Omental fat pad (tissue), 4 donors: ENCODE data around the gene ZG16B. TPM values are rescaled to one million over a fixed set of nuclear protein-coding genes. Genes with fewer than 3 reads are reported as not detected.
A peak's percentile ranks its signal among the peaks of the same experiment; 100 is the strongest.

Experiments
- ATAC-seq: fragments of 150-250 bp; one replicate; pipeline ENCODE4 v1.9.1; 2016; ENCODE audit warnings: mild to moderate bottlenecking, moderate library complexity; ENCODE audit not compliant: low FRiP score
- DNase-seq: peaks from one replicate; pipeline ENCODE4 v3.0.0-alpha.2; 2019; ENCODE audit warnings: low spot score
- total RNA-seq, 4 donors: library from RNA; depleted of rRNA; stranded (reverse); fragments of >200 nt; gene quantifications; one replicate each; pipeline ENCODE4 v1.1.0, GENCODE V29; 2016
- TF ChIP-seq, protein P1 (sequence below), 3 donors: fragments of 450-650 bp; IDR thresholded peaks; one replicate each; pipeline ENCODE4 v1.5.1; 2016 to 2017; ENCODE audit warnings: antibody characterized with exemption in 3 of 3, mild to moderate bottlenecking in 3 of 3, moderate library complexity in 2 of 3

ZG16B gene
- total RNA-seq, 4 donors from 2014 or later = 1.0 TPM; not detected in 3

DNA sequence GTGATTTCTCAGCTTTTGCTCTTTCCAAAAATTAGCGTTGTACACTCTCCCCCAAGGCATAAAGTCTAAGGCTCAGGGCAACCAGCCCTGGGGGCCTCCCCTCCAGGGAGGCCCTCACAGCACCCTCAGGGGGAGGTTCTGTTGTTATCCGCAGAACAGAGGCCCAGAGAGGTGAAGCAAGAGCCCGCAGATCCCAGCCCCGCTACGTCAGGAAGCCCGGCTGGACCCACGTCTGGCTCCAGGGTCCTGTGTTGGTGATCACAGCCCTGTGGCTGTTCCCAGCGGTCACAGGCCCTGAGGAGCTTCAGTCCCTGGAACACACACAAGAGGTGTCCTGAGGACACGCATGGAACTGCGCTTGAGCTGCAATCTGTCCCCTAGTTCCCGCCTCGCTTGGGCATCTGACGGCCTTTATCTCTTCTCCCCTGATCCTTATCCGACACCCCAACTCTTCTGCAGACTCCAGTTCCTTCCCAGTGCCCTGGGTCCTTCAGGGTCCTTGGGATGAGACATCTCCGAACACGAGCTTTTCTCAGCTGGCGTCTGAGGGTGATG lies 1.1 kb upstream of the ZG16B start:
- ATAC-seq (no peak), DNase-seq (no peak)
- TF ChIP-seq, protein P1, sequence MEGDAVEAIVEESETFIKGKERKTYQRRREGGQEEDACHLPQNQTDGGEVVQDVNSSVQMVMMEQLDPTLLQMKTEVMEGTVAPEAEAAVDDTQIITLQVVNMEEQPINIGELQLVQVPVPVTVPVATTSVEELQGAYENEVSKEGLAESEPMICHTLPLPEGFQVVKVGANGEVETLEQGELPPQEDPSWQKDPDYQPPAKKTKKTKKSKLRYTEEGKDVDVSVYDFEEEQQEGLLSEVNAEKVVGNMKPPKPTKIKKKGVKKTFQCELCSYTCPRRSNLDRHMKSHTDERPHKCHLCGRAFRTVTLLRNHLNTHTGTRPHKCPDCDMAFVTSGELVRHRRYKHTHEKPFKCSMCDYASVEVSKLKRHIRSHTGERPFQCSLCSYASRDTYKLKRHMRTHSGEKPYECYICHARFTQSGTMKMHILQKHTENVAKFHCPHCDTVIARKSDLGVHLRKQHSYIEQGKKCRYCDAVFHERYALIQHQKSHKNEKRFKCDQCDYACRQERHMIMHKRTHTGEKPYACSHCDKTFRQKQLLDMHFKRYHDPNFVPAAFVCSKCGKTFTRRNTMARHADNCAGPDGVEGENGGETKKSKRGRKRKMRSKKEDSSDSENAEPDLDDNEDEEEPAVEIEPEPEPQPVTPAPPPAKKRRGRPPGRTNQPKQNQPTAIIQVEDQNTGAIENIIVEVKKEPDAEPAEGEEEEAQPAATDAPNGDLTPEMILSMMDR (IDR thresholded peaks at IDR 0.05) = no peak

DNA sequence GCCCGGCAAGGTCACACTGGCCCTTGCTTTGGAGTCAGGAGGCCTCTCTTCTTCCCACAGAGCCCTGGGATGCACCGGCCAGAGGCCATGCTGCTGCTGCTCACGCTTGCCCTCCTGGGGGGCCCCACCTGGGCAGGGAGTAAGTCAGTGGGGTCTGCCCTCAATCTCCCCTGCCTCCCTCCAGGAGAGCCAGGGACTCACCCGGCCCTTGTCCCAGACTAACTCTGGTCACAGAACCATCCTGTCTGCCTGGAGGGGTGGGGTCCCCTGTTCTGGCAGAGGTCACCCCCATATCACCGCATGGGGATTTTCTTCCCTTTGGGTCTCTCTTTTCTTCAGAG lies 222 bp downstream of the ZG16B start:
- ATAC-seq = no peak
- no peak for DNase-seq
- TF ChIP-seq, protein P1 (IDR thresholded peaks at IDR 0.05) = no peak

DNA sequence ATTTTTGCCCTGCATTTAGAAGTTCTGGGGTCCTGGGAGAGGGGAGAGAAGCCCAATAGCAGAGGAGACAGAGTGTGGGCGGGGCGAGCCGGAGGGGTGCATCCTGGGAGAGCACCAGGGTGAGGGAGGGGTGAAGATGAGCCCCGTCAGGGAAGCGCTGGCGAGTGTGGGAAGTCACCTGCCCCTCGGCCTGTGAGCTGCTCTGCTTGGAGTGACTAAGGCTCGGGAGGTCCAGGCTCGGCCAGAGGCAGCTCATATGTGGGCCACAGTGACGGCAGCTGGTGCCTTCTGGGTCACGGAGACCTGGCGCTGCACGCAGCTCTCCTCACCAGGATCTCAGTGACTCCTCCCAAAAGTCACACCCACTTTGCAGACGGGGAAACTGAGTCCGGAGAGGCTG lies 1.1 kb downstream of the ZG16B start:
- no peak for DNase-seq
- TF ChIP-seq, protein P1 (IDR thresholded peaks at IDR 0.05) = no peak

GRCh38 chr16:2833776-2834175 lies 3.7 kb downstream of the ZG16B start:
- no peak for ATAC-seq
- no peak for DNase-seq
- TF ChIP-seq, protein P1 (IDR thresholded peaks at IDR 0.05) = no peak

More for the DNA sequence above, 1.1 kb downstream of the ZG16B start:
- ATAC-seq = no peak

GRCh38 chr16:2834968-2835367 lies 4.9 kb downstream of the ZG16B start:
- DNase-seq = no peak
- no peak for ATAC-seq
- TF ChIP-seq, protein P1 (IDR thresholded peaks at IDR 0.05) = no peak

DNA sequence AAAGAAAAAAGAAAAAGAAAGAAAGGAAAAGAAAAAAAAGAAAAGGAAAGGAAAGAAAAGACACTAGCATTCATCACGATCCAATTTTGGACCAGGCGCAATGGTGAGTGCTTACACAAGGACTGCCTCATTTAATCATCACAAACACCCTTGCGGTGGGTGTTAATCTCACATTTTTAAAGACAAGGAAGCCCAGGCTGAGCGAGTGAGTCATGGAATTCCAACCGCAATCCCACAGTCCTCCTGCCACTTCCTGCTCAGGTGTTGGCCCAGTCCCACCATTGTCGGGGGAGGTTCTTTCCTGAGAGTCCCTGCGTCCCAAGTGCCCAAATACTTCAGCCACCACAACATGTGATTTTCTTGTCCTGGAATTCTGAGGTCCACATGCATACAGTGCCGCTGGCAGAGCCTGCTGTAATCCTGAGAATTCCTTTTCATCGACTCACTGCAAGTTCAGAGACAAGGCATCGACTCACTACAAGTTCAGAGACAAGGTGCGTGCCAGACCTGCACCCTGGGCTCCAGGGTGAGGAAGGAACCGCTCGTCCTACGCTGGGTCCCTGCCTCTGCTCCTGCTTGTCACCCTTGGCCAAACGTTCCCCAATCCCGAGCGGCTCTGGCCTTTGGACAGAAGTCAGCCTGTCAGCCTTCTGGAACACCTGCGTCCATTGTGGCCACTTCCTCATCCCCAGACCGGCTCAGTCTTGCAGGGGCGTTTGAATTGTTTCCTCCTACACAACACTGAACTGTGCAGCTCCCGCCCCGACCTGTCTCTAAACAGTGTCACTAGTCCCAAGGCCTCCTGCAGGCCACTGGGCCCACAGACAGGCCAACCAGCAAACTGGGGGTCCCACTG lies 5.8 kb downstream of the ZG16B start:
- TF ChIP-seq, protein P1 (IDR thresholded peaks at IDR 0.05) = no peak
- ATAC-seq (peak; percentile 82), DNase-seq (no peak)
